Endothelial cell of umbilical vein (primary cell): ENCODE measurements around the gene UTS2B.

ENCODE experiments used
- CTCF ChIP-seq, 2 donors: IDR thresholded peaks; 1 replicate in 1 of 2; 2 replicates in 1 of 2; pipeline ENCODE4 v1.5.1; 2011; ENCODE audit warnings: low read length in 2 of 2, mild to moderate bottlenecking in 2 of 2, moderate library complexity in 2 of 2, control low read depth in 1 of 2, inconsistent platforms in 1 of 2, low read depth in 1 of 2; ENCODE audit not compliant: insufficient read depth in 1 of 2; ENCODE audit errors: extremely low read depth in 1 of 2
- EZH2 ChIP-seq: IDR thresholded peaks from 2 replicates; pipeline ENCODE4 v1.6.1; 2012; ENCODE audit warnings: borderline replicate concordance, low read depth, mild to moderate bottlenecking, moderate library complexity, low read length, inconsistent platforms; ENCODE audit not compliant: severe bottlenecking
- FOS ChIP-seq: IDR thresholded peaks from 2 replicates; pipeline ENCODE4 v1.6.1; 2011; ENCODE audit warnings: mild to moderate bottlenecking, low read length, moderate library complexity, borderline replicate concordance; ENCODE audit not compliant: insufficient read depth
- MAX ChIP-seq: IDR thresholded peaks from 2 replicates; pipeline ENCODE4 v1.6.1; 2011; ENCODE audit not compliant: insufficient read depth, insufficient read length
- POLR2A ChIP-seq: IDR thresholded peaks from 2 replicates; pipeline ENCODE4 v1.6.1; 2012; ENCODE audit warnings: low read depth, mild to moderate bottlenecking, control low read depth, low read length
- POLR2AphosphoS5 ChIP-seq: IDR thresholded peaks from 2 replicates; pipeline ENCODE4 v1.6.1; 2012; ENCODE audit warnings: low read depth, mild to moderate bottlenecking, control low read depth, low read length, moderate library complexity; ENCODE audit not compliant: insufficient read depth

- TF ChIP-seq POLR2A (no peak), EZH2 (no peak), CTCF (IDR thresholded peaks at IDR 0.05; ENCODE audit: extremely low read depth in 1 of 2, insufficient read depth in 1 of 2, low read depth in 1 of 2, low read length in 2 of 2) (no peak), FOS (no peak), POLR2AphosphoS5 (no peak), MAX (no peak)
Observed at GRCh38 chr3:191275751-191276150, 54.6 kb downstream of the UTS2B start.
